GM19328 (cell line): ENCODE results near the gene OR3A3.
"Not testable (repeated sequence)": the region's sequence is repeated elsewhere in the genome, so short reads cannot be mapped to it uniquely, and the experiment has no call there.

Experiments
- ATAC-seq: cut with Tn5 transposase; IDR thresholded peaks from one replicate; pipeline ENCODE4 v1.9.1; 2021; ENCODE audit warnings: mild to moderate bottlenecking, moderate library complexity; ENCODE audit not compliant: unreplicated experiment

The OR3A3 gene

GRCh38 chr17:3411070-3411469, at the start of gene OR3A3:
TSS of gene OR3A3 (plus strand) at chr17:3411370.
- ATAC-seq = no peak

DNA sequence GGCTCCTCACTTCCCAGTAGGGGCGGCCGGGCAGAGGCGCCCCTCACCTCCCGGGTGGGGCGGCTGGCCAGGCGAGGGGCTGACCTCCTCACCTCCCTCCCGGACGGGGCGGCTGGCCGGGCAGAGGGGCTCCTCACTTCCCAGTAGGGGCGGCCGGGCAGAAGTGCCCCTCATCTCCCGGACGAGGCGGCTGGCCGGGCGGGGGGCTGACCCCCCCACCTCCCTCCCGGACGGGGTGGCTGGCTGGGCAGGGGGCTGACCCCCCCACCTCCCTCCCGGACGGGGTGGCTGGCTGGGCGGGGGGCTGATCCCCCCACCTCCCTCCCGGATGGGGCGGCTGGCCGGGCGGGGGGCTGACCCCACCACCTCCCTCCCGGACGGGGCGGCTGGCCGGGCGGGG, 40.0 kb upstream of the OR3A3 start:
- ATAC-seq = not testable (repeated sequence)

DNA sequence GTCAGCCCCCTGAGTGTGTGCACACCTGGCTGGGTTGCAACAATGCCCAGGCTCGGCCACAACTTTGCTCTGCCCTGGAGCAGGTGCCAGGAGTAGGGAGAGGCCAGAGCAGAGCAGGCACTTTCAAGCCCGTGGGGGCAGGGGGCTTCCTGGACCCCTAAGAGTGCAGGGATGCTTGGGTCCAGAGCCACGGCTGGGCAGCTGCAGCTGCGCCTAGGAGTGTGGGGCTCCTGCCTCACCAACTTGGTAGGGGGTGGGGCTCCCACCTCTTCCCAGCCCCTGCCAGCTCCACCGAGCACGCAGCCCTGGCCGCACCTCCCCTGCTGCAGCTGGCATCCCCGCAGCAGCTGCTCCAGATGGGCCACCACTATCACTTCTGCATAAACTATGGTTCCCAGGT, 32.8 kb upstream of the OR3A3 start:
- ATAC-seq = no peak

DNA sequence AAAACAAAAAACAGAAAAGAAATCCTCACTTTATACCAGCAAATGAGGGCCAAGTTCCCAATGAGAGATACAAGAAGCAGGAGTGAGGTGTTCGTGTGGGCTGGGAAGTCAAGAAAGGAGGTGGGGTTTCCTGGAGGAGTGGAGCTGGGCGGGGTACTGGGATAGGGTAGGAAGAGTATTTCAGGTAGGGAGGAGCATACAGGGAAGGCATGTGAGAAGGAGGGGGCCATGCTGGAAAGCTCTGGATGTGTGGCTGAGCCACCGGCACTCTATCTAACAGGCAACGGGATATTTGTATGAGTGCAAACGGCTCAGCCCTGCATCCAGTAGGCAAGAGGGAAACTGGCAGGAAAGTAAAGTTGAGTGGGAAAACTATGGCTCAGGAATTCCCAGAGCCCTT, 29.2 kb upstream of the OR3A3 start:
- no peak for ATAC-seq

DNA sequence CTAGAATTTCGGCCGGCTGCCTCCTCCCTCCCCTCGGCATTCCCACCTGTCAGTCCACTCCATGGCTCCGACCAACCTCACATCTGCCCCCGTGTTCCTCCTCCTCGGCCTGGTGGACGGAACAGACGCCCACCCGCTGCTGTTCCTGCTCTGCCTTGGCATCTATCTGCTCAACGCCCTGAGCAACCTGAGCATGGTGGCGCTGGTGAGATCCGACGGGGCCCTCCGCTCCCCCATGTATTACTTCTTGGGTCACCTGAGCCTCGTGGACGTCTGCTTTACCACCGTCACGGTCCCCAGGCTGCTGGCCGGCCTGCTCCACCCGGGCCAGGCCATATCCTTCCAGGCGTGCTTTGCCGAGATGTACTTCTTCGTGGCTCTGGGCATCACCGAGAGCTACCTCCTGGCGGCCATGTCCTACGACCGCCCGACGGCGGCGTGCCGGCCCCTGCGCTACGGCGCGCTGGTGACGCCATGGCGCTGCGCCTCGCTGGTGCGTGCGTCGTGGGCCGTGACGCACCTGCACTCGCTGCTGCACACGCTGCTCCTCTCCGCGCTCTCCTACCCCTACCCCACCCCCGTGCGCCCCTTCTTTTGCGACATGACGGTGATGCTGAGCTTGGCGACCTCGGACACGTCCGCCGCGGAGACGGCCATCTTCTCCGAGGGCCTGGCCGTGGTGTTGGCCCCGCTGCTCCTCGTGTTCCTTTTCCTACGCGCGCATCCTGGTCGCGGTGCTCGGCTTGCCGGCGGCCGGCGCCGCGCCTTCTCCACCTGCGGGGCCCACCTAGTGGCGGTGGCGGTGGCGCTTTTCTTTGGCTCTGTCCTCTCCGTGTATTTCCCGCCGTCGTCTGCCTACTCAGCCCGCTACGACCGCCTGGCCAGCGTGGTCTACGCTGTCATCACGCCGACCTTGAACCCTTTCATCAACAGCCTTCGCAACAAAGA, 25.0 kb upstream of the OR3A3 start, which contains the start of gene OR3A2:
OR3A2 (minus strand) TSS at position 440 of the 948 bp plus-strand sequence.
- no peak for ATAC-seq

GRCh38 chr17:3389791-3390190, 21.4 kb upstream of the OR3A3 start:
- ATAC-seq = no peak

GRCh38 chr17:3397801-3398200, 13.4 kb upstream of the OR3A3 start:
- not testable (repeated sequence) for ATAC-seq

- ATAC-seq = no peak
These were observed 12.9 kb upstream of the OR3A3 start, which contains the start of gene OR1E1 for GRCh38 chr17:3398310-3398709. TSS of gene OR1E1 (minus strand) at chr17:3398410. CDS start at chr17:3398410, 0 bp downstream.

DNA sequence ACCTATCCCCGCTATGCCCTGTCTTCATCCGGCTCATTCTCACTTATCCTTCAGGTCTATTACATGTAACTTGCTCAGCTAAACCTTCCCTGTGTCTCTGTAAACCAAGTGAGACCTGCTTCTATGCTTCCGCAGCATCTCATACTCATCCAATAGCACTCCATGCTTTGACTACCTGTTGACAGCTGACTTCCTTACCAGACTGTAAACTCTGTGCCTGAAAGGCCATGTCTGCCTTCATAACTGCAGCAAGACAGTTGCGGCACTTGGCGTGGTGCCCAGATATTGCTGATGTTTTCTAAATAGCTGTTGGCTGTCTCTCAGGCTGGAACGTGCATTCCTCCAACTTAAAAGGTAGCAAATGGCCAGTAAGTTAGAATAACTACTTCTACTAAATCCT, 11.1 kb upstream of the OR3A3 start:
- ATAC-seq = no peak

DNA sequence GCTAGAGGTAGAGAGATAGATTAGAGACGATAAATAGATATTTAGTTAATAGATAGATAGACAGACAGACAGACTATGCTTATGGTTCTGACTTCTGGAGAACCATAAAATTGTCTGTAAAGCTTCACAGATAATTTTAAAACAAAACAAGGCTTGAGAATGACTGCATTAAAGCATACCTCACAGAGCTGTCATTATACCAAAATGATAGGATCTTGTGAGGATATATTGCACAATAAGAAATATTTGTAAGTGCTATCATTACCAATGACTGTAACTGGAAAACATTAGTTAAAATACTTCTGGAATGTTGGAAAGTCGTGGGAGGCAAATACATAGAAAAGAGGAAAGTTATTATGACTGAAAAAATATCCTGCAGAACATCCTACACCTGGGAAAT, 9.4 kb upstream of the OR3A3 start:
- ATAC-seq = no peak

DNA sequence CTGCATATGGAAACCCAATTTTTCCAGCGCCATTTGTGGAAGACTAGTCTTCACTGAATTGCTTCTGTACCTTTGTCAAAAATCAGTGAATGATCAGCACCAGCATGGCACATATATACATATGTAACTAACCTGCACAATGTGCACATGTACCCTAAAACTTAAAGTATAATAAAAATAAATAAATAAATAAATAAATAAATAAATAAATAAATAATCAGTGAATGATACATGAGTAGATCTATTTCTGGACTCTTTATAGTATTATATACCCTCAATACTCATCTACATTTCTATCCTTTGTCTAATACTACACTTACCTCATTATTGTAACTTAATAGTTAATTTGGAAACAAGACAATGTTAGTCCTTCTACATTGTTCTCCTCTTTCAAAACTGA, 7.3 kb upstream of the OR3A3 start:
- not testable (repeated sequence) for ATAC-seq

DNA sequence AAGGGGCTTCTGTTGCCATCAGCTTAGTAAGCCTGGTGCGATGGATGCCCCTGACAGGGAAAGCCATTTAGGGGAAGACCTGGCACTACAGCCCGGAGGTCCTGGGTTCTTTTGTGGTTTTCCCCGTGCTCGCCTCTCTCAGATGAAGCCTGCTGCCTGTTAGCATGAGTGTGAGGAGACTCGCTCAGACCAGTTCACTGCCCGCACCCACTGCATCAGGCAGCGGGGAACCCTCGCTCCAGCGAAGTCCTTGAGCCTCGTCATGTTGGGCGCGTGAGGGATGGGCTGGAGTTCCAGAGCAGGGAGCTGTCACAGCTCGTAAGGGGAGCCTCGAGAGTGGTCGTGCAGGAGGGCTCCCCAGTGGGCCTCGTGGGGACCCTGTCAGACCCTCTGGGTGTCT, 1.0 kb downstream of the OR3A3 start:
- not testable (repeated sequence) for ATAC-seq

DNA sequence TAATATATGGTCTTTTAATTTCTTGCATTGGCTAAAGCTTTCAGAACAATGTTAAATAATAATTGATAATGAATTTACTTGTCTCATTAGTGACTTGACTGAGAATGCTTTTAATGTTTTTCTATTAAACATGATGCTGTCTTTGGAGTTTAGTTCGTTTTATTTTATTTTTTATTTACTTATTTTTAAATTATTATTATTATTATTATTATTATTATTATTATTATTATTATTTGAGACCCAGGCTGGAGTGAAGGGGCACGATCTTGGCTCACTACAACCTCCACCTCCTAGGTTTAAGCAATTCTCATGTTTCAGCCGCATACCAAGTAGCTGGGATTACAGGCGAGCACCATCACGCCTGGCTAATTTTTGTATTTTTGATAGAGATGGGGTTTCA, 4.4 kb downstream of the OR3A3 start:
- ATAC-seq = no peak

GRCh38 chr17:3418222-3418621, 7.1 kb downstream of the OR3A3 start:
- ATAC-seq = no peak

DNA sequence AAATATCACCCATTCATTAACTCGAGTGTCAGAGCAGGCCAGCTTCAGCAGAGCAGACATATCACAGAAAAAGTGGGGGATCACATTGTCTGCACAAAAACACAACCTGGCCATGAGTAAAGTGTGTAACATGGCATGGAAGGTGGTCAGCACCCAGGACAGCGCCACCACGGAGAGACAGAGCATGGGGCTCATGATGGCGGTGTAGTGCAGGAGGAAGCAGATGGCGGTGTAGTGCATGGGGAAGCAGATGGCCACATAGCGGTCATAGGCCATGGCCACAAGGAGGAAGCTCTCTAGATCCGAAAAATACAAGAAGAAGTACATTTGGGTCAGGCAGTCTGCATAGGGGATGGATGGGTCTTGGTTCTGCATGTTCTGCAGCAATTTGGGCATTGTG, 22.0 kb downstream of the OR3A3 start:
- not testable (repeated sequence) for ATAC-seq

DNA sequence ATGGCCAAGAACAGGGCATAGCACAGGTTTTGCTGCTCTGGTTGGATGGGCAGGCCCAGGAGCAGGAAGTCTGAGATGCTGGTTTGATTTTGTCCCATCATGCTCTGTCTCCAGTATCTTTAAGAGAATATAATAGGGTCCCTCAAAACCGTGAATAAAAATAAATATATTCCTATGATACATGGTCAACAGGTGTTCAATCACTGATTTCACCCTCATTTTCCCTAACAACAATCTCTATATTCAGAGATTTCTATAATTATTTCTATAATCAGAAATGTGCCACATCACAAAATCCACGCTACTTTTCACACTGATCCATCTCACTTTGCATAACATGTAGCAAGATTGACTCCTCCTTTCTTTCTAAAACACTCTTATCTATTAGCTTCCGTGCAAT, 22.6 kb downstream of the OR3A3 start, which contains the start of gene OR1E2:
OR1E2 (minus strand) TSS at position 101 of the 400 bp plus-strand sequence; CDS start at position 101, 0 bp downstream.
- ATAC-seq = no peak

DNA sequence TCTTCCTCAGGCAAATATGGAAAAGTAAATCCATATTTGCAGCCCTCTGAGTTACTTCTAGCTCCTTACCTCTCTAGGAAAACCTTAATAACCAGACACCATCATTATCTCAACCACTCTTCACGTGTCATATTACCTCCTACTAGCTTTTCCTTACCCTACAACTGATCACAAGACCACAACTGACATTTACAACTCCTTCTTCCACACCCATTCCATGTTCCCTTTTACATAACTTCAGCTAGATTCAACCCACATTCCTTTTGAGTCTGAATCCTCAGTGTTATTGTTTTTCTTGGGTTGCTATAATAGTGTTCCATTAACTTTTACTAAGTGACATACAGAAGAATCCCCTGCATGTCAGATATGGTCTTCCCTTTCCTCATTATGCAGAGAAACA, 27.2 kb downstream of the OR3A3 start:
- ATAC-seq = no peak

- no peak for ATAC-seq
These were observed 29.3 kb downstream of the OR3A3 start for GRCh38 chr17:3440451-3440850.

- no peak for ATAC-seq
These were observed 36.5 kb downstream of the OR3A3 start for GRCh38 chr17:3447625-3448024.

- no peak for ATAC-seq
These were observed 37.0 kb downstream of the OR3A3 start for GRCh38 chr17:3448059-3448665.

- ATAC-seq = not testable (repeated sequence)
These were observed 55.2 kb downstream of the OR3A3 start for GRCh38 chr17:3466355-3466754.

DNA sequence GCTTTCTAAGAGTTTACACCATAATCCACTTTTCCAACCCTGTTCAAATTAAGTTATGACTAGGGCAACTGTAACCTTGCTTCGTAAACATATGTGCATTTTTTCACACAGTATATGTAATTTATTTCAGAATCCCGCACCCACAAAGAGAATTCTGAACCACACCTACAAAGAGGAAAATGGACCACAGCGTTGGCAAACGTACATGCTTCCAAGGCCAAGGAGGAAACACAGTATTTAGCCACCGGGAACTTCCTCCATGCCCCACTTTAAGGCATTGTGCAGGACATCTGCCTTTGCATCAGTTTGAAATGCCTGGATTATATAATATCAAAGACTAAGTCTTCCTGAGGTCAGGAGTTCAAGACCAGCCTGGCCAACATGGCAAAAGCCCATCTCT, 58.4 kb downstream of the OR3A3 start:
- ATAC-seq = no peak
